HL-60/S4 (cell line): Measurements from ENCODE around the gene RBMS3.

Experiments used
- in situ Hi-C: fragments of 300-500 bp; cut with MboI; formaldehyde crosslinking; loops from 2 replicates; pipeline ENCODE4 v1.14.3; 2022; ENCODE audit warnings: low sequenced_read_pairs

Gene RBMS3

GRCh38 chr3:29608414-29609327 is 327.8 kb downstream of the RBMS3 start:
- in situ Hi-C loops = no loop called here

- in situ Hi-C loops = no loop called here
Observed at GRCh38 chr3:29609328-29609811, 328.5 kb downstream of the RBMS3 start.

DNA sequence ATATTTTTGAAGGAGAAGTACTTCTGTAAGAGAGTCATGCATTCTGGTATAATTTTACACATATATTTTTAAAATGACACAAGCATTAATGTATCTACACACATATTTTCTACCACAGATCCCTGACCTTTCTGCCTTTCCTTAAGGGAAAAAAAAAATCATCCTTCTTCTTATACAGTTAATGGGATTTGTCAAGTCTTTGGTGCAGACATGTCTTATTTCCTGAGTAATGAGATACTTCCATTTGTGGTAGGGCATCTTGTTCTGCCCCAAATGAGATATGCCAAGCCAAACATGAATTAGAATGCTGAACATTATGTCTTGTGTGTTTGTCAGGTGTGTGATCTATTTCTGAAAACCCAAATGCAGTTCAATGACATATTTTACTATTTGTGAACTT is 329.9 kb downstream of the RBMS3 start:
- in situ Hi-C loops = no loop called here

GRCh38 chr3:29611252-29611651 is 330.4 kb downstream of the RBMS3 start:
- in situ Hi-C loops = no loop called here

DNA sequence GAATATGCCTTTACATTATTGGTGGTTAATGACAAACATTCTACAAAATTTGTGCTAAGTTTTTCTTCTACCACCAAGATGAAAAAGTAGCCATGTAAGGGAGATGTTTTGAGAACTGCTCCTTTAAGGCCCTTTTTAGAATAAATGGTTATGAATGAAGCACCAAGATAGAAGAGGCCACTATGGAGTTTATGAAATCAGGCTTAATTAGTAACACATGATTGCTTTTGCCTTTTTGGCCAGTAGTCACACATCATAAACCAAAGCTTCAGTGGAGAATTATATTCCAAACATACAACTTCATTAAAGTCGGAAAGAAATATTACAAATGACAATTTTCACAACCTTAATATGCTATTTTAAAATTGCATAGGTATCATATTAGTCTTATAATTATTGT is 331.7 kb downstream of the RBMS3 start:
- in situ Hi-C loops = no loop called here

DNA sequence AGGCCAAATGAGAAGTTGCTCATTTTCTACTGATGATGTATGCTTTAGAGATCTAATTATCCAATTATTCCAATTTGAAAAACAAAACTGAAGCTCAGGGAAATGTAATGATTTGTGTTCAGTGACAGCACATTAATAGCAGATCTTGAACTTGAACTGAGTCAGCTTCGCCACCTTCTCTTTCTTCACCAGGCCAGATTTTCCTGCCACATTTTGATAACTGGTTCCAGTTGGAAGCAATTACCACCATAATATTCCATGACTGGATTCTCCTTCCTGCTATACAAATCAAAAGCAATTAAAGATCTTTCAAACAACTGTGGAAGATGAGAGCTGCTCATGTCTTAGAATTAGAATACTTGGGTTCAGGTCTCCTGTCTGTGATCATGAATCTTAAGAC is 334.1 kb downstream of the RBMS3 start:
- in situ Hi-C loops = no loop called here

DNA sequence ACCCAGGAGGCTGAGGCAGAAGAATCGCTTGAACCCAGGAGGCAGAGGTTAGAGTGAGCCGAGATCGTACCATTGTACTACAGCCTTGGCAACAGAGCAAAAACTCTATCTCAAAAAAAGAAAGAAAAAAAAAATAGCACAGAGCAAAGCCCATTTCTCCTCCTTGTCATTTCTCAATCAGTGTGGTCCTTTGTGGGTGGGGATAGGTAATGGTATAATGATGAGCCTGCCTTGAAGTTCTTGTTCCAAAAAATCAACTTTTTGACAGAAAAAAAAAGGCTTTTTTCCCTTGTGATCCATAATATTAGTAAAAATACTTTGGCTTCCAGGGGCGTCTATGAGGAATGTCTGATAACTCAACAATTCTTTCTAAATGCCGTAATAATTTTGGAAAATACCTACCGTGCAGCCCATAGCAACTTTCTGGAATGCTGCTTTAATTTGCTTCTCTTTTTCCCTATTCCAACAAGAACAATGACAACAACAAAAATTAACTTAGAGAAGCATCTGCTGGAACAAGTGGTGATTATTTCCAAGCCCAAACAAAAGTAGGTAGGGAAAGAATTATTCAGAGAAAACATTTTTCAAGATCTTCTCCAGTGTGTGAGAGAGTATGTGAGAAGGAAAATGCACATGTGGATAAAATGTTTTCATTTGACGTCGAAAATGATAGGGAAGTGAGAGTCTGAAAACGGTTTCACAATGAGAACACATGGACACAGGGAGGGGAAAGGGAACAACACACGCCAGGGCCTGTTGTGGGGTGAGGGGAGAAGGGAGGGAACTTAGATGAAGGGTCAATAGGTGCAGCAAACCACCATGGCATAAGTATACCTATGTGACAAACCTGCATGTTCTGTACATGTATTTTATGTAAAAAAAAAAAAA is 337.8 kb downstream of the RBMS3 start:
- in situ Hi-C loops = no loop called here

- in situ Hi-C loops = no loop called here
Observed at GRCh38 chr3:29619676-29620075, 338.8 kb downstream of the RBMS3 start.

DNA sequence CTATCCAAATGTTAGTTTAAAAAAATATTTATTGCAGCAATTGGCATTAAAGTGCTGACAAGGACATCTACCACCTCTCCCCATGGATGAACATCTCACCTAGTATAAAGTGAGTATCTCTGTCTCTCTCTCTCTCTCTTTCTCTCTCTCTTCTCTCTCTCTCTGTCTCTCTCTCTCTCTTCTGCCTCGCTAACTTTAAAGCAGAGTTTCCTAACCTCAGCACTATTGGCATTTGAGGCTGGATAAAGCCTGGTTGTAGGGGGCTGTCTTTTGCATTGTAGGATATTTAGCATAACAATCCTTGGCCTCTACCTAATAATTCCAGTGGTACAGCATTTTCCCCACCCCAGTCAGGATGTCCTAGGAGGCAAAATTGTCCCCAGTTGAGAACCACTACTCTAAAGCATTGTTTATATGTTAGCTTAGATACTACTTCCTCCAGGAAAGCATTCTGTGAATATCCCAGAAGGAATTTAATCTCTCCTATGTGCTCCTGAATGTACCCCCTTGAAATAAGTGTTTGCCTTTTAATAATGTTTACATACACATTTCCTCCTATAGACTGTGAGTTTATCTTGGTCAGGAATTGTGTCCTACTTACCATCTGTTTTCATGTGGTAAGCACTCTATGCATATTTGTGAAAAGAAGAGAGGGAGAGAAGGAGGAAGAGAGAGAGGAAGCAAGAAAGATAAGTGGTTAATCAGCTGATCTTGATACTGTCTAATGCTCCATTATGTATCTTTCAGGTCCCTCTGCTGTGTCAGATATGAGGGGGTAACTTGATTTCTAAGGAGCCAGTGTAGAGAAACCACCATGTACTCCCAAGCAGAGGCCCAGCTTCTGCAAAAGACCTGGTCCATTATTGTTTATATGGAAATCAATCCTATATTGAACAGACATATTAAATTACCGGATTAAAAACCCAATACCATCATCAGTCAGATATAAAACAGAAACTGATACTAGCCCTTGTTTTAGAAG is 346.6 kb downstream of the RBMS3 start:
- in situ Hi-C loops = no loop called here

DNA sequence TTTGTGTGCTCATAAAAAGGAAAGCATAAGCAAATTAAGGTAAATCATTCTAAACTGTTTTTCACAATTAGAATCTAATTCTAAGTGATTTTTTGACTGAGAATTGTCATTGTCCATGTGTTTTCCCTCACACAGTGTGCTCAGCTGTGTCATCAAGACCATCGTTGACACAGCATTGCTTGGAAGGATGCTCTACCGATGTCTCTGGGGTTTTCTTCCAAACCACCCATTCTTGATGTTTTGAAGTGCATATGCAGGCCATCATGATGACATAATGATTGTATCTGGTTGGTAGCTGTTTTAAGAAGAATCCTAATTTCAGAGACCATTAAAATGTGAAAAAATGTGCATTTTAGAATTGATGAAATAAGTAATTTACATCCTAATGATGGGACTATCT is 347.9 kb downstream of the RBMS3 start:
- in situ Hi-C loops = no loop called here

DNA sequence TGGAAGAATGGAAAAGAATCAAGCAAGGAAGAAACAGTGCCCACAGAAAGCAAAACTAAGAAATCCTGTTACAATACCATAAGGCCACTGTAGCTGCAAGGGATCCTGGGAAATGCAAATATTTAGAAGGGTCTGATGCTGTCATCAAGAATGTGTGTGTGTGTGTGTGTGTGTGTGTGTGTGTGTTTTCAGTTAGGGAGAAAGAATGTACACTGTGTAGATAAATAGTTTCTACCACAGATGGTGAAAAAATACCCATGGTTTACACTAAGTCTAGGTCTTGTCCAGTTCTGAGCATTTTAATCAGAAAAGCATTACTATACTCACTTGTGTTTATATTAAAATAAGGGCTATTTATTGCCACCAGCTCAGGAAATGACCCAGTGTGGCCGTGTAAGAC is 355.0 kb downstream of the RBMS3 start:
- in situ Hi-C loops = no loop called here

DNA sequence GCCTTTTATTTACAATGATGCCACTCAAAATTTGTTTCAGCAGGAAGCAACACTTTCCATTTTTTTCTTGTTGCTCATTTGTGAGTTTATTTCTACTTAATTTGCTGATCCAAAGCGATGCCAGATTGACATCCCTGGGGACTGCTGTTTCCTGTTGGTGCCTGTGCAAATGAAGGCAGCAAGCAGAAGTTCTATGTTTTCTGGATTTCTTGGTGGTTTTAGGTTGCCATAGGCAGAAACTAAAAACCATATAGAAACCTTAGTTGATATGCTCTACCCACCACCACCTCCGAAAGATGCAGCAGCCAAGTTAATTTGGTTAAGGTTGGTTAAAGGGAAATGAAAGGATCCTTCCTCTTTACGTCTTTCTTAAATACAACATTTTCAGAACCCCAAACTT is 356.2 kb downstream of the RBMS3 start:
- in situ Hi-C loops = no loop called here

DNA sequence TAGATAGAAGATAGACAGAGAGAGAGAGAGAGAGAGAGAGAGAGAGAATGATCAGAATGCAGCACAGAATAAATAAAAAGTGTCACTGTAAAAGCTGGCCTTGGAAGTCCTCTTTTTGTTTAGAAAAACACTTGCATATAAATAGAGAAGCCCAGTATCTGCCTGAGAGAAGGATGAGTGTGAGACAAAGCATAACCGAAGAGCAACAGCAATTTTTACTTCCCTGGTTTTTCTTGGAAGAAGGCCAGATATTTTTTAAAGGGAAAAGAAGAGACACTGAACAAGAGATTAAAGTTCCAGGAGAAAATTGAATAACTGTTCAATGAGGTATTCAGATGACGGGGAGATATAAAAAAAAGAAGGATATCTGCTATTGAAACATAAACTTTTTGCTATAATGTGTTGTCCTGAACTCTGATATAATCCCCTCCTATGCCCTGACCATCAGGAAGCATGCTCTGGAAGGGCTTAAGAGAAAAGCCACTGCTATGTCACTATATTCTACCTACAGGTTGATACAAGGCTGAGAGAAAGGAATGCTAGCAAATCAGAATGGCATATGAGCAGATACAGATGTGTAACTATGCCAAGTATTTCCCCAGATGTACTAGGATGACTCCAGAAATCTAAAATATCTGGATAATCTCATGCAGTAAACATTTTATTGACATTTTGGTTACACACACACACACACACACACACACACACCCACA is 358.9 kb downstream of the RBMS3 start:
- in situ Hi-C loops = no loop called here

DNA sequence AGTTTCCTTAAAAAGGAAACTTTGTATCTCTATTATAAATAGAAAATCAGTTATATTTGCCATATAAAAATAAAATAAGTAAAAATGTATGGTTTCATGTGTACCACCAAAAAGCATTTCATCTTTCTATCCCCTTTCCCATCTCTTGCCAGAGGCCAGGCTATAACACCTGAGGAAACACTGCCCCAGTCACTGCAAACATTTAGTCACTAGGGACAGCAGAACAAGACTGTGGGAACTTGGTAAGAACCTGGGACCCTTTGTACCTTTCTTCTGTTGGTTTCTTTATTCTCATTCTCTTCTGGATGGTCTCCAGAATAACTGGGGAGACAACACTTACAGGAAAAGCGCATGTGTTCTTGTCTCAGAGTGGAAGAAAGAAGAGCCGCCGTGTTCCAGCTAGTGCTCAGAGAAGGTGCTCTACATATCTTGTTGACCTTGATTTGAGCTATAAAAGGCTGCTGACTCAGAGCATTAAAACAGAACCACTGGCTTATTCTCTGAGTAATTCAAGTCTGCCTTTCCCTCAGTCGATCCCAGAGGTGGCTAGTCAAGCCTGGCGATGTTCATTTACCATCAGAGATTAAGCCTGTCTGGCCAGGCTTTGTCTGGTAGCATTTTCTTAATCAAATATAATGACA is 361.6 kb downstream of the RBMS3 start:
- in situ Hi-C loops = no loop called here

DNA sequence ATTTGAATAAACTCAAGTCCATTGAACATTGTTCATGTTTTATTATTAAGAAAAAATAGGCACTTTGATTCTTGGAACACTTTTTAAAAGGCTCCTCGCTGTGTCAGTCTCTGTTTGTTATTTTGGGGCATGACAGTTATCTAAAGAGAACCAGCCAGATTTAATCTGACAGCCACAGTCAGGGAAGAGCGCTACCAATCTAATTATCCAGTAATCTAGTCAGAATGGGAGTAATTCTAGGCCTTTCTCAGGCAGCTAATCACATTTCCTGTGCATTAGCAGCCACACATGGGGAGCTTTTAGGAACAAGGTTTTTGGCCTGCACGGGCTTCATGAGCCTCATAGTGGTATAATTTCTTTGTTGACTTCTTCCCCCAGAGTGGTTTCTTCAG is 362.2 kb downstream of the RBMS3 start:
- in situ Hi-C loops = no loop called here

GRCh38 chr3:29644261-29644660 is 363.4 kb downstream of the RBMS3 start:
- in situ Hi-C loops = no loop called here

- in situ Hi-C loops = no loop called here
Observed at GRCh38 chr3:29644956-29645636, 364.2 kb downstream of the RBMS3 start.

DNA sequence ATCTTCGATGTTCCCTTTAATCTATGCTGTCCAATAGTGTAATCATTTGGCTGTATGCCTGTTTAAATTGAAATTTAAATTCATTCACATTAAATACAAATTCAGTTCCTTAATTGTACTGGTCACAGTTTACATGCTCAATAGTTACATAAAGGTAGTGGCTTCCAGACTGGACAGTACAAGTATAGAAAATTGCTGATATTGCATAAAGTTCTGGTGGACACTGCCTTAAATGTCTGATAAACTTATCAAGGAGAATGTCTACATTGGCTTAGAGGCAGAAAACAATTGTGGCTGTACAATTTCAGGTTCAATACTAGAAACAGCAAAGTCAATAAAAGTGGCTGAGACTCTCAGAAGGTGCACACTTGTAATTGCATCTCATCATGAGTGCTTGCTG is 365.2 kb downstream of the RBMS3 start:
- in situ Hi-C loops = no loop called here
